Chondrocyte (in vitro differentiated cells): ENCODE results near the gene BTG2. TPM values are rescaled to one million over a fixed set of nuclear protein-coding genes. Genes with fewer than 3 reads are reported as not detected.
A peak's percentile ranks its signal among the peaks of the same experiment; 100 is the strongest.

ENCODE experiments used
- DNase-seq: peaks from one replicate; pipeline ENCODE4 v3.0.0; 2021; ENCODE audit warnings: mixed read lengths, low spot score
- H3K27ac Mint-ChIP-seq: one replicate; pipeline ENCODE4 v1.8.0; 2021; ENCODE audit warnings: mild to moderate bottlenecking, moderate library complexity, mixed read lengths; ENCODE audit not compliant: unreplicated experiment
- H3K27me3 Mint-ChIP-seq: 2 replicates; pipeline ENCODE4 v1.8.0; 2021; ENCODE audit warnings: low read depth, mixed read lengths
- H3K36me3 Mint-ChIP-seq: 2 replicates; pipeline ENCODE4 v1.8.0; 2021; ENCODE audit warnings: low read depth, mixed read lengths
- H3K4me1 Mint-ChIP-seq: 2 replicates; pipeline ENCODE4 v1.8.0; 2021; ENCODE audit warnings: low read depth, mild to moderate bottlenecking, mixed read lengths
- H3K4me3 Mint-ChIP-seq: one replicate; pipeline ENCODE4 v1.8.0; 2021; ENCODE audit warnings: mild to moderate bottlenecking, moderate library complexity, mixed read lengths; ENCODE audit not compliant: unreplicated experiment
- H3K9me3 Mint-ChIP-seq: 2 replicates; pipeline ENCODE4 v1.8.0; 2021; ENCODE audit warnings: low read depth, mixed read lengths
- total RNA-seq: library from RNA; stranded (reverse); gene quantifications from 3 replicates; pipeline ENCODE4 v1.2.1, GENCODE V29; 2021
- TF ChIP-seq, protein P1 (sequence below): fragments of 200-600 bp; sonication (generic); IDR thresholded peaks from 2 replicates; pipeline ENCODE4 v1.5.0; 2021; ENCODE audit warnings: antibody characterized with exemption, mild to moderate bottlenecking, moderate library complexity

Gene BTG2
- total RNA-seq, 1 donor from 2014 or later: 41.3 TPM

DNA sequence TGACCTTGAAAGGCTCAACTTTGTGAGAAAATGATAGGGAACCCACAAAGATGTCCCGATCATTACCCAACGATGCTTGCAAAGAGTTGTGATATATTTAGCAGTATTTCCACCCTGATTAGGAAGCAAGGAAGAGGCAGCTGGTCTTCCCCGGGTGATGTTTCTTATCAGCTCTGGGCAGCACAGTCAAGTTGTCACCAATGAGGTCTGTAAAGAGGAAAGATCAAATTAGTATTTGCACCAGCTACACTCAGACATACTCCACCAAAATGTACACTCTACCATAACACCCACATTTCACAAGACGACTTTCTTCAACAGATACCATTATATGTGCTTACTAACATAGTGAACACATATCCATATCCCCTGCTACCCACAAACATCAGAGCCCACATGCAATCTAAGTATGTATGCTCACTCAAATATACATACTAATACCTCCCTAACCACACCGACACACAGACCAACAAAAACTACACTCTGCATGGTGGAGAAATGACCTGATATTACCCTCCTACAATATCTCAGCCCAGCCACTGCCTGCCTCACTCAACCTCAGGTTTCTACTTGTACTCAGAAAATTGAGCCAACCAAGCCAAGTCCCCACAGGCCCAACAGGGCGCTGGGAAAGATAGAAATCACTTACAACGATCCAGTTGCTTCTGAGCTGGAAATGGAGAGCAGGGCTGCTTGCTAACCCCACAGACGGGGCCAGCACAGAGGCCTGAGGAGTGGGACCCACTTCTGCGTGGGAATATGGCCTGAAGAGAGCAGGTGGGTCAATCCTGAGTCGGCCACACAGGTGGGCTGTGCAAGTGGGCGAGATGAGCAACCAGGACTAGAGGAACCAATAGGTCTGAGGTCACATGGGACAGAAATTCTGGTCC is 4.6 kb upstream of the BTG2 start:
- Mint-ChIP-seq H3K4me3 (no peak overlapping the region), H3K36me3 (no peaks in the 10 kb centered on the region), H3K9me3 (no peaks in the 10 kb centered on the region), H3K4me1 (peaks cover 27% of the 10 kb centered on the region), H3K27ac (no peak overlapping the region), H3K27me3 (no peaks in the 10 kb centered on the region)
- TF ChIP-seq, protein P1, sequence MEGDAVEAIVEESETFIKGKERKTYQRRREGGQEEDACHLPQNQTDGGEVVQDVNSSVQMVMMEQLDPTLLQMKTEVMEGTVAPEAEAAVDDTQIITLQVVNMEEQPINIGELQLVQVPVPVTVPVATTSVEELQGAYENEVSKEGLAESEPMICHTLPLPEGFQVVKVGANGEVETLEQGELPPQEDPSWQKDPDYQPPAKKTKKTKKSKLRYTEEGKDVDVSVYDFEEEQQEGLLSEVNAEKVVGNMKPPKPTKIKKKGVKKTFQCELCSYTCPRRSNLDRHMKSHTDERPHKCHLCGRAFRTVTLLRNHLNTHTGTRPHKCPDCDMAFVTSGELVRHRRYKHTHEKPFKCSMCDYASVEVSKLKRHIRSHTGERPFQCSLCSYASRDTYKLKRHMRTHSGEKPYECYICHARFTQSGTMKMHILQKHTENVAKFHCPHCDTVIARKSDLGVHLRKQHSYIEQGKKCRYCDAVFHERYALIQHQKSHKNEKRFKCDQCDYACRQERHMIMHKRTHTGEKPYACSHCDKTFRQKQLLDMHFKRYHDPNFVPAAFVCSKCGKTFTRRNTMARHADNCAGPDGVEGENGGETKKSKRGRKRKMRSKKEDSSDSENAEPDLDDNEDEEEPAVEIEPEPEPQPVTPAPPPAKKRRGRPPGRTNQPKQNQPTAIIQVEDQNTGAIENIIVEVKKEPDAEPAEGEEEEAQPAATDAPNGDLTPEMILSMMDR: no peak
- no peak for DNase-seq

DNA sequence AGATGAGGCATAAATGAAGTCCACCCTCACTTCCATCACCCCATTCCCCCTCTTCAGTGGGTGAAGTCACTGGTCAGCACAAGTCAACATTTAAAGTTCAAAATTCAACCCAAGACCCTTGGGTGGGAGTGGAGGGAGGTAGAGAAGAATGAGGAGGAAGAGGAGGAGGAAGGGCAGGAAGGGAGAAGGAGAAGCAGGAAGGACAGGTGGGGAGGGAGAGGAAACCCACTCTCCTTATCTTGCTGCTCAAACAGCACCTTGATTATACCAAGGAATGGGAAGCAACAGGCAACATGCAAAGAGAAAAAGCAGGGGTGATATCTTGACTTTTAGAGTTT is 4.0 kb upstream of the BTG2 start:
- Mint-ChIP-seq H3K36me3 (no peaks in the 10 kb centered on the region), H3K4me1 (peaks cover 21% of the 10 kb centered on the region), H3K9me3 (no peaks in the 10 kb centered on the region), H3K4me3 (no peak overlapping the region), H3K27ac (no peak overlapping the region), H3K27me3 (no peaks in the 10 kb centered on the region)
- DNase-seq: no peak
- TF ChIP-seq, protein P1: no peak

DNA sequence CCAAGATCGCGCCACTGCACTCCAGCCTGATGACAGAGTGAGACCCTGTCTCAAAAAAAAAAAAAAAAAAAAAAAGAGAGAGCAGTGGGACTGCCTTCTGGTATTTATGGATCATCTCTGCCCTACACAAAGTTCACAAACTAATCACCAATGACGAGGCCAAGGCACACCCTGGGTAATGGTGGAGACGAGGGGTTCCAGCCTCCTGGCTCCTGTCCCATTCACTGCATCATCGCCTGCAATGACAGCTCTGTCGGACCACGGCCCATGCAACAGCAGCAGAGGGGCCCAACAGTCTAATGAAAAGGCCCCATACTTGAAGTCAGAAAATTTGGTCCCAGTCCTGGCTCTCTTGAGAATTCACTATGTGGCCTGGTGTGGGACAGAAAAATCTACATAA is 2.9 kb upstream of the BTG2 start:
- Mint-ChIP-seq H3K4me3 (no peak overlapping the region), H3K27me3 (no peaks in the 10 kb centered on the region)

DNA sequence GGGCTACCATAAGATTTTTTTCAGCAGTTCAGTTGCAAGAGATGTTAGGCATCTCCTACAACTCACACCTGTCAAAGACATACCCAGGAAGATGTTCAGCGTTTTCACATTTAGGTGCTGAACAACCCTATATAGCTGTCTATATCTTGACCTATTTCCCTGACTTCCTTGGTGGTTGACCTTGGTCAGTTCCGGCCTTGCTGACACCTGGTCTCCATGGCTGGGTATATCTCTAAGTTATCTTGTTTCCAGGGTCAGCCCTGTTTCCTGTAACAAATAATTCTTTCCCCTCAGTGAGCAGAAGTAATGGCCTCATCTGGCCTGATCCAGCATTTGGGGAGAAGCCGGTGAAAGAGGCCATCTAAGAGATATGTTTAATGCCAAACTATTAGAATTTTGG is 2.4 kb upstream of the BTG2 start:
- no peaks in the 10 kb centered on the region for H3K9me3 Mint-ChIP-seq
- no peak overlapping the region for H3K27ac Mint-ChIP-seq
- no peak overlapping the region for H3K4me3 Mint-ChIP-seq
- no peak for DNase-seq
- TF ChIP-seq, protein P1: no peak
- H3K4me1 Mint-ChIP-seq: peaks cover 25% of the 10 kb centered on the region
- no peaks in the 10 kb centered on the region for H3K27me3 Mint-ChIP-seq
- peaks cover 7% of the 10 kb centered on the region for H3K36me3 Mint-ChIP-seq

More for the DNA sequence above, 2.9 kb upstream of the BTG2 start:
- H3K27ac Mint-ChIP-seq: no peak overlapping the region
- H3K36me3 Mint-ChIP-seq: peaks cover 4% of the 10 kb centered on the region
- H3K4me1 Mint-ChIP-seq: peaks cover 21% of the 10 kb centered on the region
- no peaks in the 10 kb centered on the region for H3K9me3 Mint-ChIP-seq
- DNase-seq: no peak
- TF ChIP-seq, protein P1: no peak

DNA sequence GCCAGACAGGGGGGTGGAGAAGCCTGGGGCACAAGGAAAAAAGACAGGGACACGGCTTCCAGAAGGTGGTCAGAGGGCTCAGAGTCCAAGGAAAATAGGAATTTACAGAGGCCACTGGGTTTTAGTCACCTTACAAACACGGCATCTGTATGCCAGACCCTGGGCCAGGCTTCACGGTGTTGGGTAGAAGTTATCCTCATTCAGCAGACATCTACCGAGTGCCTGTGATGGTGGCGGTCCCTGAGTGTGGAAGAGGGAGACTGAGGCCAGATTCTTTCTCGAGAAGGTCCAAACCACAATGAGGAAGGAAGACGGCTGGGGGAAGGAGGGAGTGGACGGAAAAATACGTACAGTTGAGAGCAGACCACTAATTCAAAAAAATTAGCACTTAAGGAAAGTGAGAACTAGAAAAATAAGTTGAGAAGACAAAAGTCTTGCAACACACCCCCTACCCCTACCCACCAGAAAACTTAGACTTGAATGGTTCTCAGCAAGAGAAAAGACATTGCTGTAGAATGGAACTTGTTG is 864 bp upstream of the BTG2 start:
- H3K4me1 Mint-ChIP-seq: peaks cover 40% of the 10 kb centered on the region
- peak overlapping the region; percentile 89 for H3K27ac Mint-ChIP-seq
- no peaks in the 10 kb centered on the region for H3K9me3 Mint-ChIP-seq
- DNase-seq: no peak
- peaks cover 17% of the 10 kb centered on the region for H3K36me3 Mint-ChIP-seq
- TF ChIP-seq, protein P1: no peak
- H3K27me3 Mint-ChIP-seq: no peaks in the 10 kb centered on the region
- peak overlapping the region; percentile 91 for H3K4me3 Mint-ChIP-seq
